Measurements from ENCODE around the gene REELD1. TPM values are rescaled to one million over a fixed set of nuclear protein-coding genes. Genes with fewer than 3 reads are reported as not detected.

The REELD1 gene
- total and polyA plus RNA-seq, 2 donors from 2014 or later = 0.58 to 0.66 TPM

GRCh38 chr4:146278986-146279385 lies 64.6 kb downstream of the REELD1 start:
- Histone ChIP-seq H3K9me3 (ENCODE audit: control insufficient read depth in 2 of 3, insufficient read depth in 1 of 3, low read length in 3 of 3) (no peaks in the 10 kb centered on the region), H3K36me3 (ENCODE audit: control insufficient read depth in 2 of 3, insufficient read depth in 3 of 3, low read length in 3 of 3) (no peaks in the 10 kb centered on the region), H3K27ac (ENCODE audit: low read depth in 2 of 2, low read length in 2 of 2) (no peak overlapping the region), H3K9ac (ENCODE audit: low read length in 3 of 3) (no peak overlapping the region), H3K27me3 (ENCODE audit: control insufficient read depth, insufficient read depth, low read length) (no peaks in the 10 kb centered on the region), H3K4me1 (ENCODE audit: control insufficient read depth in 2 of 3, insufficient read depth in 2 of 3, low read depth in 1 of 3, low read length in 3 of 3) (peaks cover 0 to 2% (median 0%) of the 10 kb centered on the region in 3 donors), H3K4me3 (ENCODE audit: low read length in 3 of 3) (no peak overlapping the region)
- no peak for TF ChIP-seq CTCF (IDR thresholded peaks at IDR 0.05; ENCODE audit: borderline replicate concordance, extremely low read depth, insufficient read depth)
- FAIRE-seq = no peak
- intact Hi-C loops (cut with DNase I) = no loop called here
- DNase-seq = no peak

Other genes with a start within 250 kb of the REELD1 start
- 24.3 TPM for gene LSM6, start 38.8 kb upstream of the REELD1 start, total RNA-seq
- 36.7 TPM for gene LSM6, start 38.8 kb upstream of the REELD1 start, polyA plus RNA-seq (ENCODE audit: insufficient read depth, low read depth, low replicate concordance)